WTC11 (cell line): ENCODE data around the gene ZNF804A.

Experiments
- EMX1 ChIP-seq: fragments of 250-450 bp; sonication (Bioruptor Pico); IDR thresholded peaks from 2 replicates; pipeline ENCODE4 v1.8.0; 2021; ENCODE audit warnings: mild to moderate bottlenecking
- TF ChIP-seq, protein P1 (sequence below): sonication (generic); formaldehyde crosslinking; conservative IDR thresholded peaks from 2 replicates; pipeline ENCODE4 v1.8.1; 2022; ENCODE audit warnings: mild to moderate bottlenecking, missing genetic modification reagents

GRCh38 chr2:184721881-184722280, 123.6 kb downstream of the ZNF804A start:
- TF ChIP-seq, protein P1, sequence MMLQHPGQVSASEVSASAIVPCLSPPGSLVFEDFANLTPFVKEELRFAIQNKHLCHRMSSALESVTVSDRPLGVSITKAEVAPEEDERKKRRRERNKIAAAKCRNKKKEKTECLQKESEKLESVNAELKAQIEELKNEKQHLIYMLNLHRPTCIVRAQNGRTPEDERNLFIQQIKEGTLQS (CRISPR knock-in tag): no peak
- TF ChIP-seq EMX1 (CRISPR knock-in tag): no peak
